ENCODE results near the gene DBN1.

The DBN1 gene

DNA sequence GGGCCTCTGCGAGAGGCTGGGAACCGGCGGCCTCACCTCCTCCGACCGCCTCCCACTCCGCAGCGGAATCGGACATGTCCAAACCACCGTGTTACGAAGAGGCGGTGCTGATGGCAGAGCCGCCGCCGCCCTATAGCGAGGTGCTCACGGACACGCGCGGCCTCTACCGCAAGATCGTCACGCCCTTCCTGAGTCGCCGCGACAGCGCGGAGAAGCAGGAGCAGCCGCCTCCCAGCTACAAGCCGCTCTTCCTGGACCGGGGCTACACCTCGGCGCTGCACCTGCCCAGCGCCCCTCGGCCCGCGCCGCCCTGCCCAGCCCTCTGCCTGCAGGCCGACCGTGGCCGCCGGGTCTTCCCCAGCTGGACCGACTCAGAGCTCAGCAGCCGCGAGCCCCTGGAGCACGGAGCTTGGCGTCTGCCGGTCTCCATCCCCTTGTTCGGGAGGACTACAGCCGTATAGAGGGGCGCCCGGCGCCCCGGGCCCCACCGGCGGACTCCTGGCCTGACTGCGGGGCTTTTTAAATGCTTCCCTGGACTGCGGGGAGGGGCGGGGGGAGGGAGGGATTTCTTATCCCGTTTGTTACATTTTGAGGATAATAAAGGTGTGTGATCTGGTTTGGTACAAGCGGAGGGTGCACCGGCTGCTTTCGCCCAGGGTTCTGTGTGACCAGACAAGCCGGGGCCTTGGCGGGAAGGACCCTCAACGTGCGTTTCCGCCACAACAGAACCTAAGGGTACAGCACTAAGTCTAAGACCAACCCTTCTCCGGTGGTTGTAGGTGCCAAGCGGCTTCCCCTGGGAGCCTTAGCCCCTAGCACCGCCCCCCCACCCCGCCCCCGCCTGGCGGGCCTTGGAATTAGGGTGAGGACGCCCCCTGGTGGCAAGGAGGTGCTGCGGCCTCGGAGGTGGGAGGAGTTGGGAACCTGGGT lies 17.5 kb downstream of the DBN1 start:
- DNase-seq, result peak; percentile 95

DNA sequence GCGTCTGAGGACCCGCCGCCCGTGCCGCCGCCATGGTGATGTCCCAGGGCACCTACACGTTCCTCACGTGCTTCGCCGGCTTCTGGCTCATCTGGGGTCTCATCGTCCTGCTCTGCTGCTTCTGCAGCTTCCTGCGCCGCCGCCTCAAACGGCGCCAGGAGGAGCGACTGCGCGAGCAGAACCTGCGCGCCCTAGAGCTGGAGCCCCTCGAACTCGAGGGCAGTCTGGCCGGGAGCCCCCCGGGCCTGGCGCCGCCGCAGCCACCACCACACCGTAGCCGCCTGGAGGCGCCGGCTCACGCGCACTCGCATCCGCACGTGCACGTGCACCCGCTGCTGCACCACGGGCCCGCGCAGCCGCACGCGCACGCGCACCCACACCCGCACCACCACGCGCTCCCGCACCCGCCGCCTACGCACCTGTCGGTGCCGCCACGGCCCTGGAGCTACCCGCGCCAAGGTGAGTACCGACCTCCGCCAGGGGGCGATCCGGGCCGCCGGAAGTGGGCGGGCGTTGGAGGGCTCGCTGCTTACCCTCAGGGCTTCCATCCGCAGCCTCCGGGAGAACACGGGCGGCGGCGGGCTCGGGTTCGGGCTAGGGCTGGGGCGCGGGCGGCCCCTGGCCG lies 18.3 kb downstream of the DBN1 start:
- peak; percentile 89 for DNase-seq

DNA sequence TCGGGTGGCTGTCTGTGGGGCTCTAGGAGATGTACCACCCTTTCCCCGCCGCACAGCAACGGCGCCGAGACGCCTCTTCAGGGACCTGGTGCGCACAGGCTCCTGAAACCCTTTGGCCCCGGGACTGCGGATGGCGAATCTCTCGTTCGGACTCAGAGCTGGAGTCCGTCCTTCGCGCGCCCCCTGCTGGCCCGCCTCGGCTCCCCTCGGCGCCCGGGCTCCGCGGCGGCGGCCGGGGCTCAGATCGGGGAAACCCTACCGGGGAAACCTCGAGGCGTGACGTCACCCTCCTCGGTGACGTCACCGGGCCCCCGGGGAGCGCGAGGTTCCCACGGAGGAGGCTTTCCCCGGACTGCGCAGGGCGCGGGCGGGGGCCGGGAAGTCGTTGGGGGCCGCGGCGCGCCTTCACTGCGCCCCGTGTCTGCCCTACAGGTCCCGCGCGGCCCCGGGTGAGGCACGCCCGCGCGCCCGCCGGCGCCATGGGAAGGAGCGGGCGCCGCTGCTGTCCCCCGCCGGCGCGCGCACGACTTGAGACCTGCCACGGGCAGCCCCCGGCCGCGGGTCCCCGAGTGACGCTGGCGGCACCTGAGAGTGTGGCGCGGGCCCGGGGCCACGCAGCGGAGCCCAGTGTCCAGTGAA lies 18.9 kb downstream of the DBN1 start:
- peak; percentile 95 for DNase-seq

DNA sequence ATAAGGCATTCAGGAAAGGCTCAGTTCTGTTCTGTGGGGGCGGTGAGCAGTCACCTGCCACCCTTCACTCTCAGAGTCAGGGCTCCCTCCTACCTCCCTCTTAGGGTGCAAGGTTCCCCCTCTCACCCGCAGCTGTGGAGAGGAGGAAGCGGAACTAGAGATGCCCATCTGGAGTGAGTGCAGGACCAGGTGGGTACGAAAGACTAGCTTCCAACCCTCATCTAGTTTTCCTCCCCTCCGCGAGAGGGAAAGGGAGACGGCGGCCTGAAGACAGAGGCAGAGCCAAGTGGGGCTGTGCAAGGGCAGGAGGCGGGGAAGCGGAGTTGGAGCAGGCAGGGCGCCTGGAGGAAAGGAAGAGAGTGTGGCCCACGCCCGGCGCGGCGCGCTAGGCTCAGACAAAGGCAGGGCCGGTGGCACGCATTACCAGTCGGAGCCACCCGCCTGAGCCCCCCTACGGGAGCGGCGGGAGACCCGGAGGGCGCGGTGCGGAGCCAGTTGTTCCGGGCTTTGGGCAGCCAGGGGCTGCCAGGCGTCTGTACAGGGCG lies 19.5 kb downstream of the DBN1 start:
- DNase-seq, result peak; percentile 75

DNA sequence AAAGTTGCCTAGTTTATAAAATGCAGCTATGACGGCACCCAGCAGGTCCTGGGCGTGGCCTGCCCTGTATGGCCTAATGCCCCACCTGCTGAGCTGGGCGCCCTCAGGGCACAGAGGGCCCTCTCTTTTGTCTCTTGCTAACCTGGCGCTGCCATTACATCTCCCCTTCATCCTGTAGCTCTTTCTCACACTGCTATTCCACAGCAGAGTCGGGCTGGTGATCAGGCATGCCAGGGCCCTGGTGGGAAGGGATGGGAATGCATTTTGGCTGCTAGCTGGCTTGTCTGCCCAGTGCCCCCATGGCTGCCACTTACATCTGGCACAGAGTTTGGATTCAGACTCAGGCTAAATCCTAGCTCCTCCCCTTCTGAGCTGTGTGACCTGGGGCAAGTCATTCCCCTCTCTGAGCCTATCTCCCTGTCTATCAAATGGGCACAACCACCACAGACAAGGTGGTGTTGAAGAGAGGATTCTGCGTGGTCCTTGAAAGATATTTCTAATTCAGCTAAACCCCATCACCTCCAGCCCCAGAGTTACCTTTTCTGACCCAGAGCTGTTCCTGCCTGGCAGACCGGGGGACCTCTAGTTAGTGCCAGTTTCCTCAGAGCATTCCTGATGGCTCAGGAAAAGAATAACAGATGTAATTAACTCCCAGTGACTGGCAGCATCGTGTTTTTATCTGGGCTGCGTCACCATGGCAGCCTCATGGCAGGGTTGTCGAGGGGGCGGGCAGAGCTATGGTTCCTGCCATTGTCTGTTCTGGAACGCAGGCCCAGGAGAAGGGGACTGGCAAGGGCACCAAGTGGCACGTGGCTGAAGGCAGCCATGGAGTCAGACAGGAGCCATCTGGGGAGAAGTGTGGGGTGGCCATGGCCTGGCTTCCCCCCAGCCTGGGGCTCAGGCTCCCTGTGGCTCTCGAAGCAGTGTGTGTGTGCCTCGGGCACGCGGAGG lies 20.5 kb downstream of the DBN1 start:
- DNase-seq, result no peak

DNA sequence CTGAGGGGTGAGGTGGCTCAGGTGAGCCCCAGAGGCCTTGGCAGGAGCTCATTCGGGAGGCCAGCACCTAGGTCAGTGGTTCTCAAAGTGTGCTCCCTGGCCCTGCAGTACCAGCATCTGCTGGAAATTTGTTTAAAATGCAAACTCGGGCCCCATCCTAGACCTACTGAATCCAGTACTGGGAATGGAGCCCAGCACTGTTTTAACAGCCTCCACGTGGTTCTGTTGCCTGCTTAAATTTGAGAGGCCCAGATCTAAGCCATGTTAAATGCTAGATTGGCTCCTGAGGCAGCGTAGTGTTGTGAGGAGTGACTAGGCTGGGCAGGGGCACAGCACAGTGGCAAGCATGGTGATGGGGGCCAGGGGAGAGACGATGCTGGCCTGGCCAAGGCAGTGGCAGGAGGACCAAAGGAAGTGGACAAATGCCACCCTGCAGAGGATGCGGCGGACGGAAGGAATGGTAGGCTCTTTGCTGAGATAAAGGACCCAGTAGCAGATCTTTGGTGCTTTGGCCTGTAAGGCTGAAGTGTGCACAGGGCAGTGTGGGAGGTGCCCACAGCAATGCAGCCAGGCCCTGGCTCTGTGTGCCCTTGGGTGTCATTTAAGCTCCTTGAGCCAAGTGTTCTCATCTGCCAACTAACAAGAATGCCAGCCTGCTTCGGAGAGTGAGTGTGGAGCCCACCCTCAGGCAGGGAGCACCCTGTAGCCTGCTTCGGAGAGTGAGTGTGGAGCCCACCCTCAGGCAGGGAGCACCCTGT lies 22.6 kb downstream of the DBN1 start:
- DNase-seq, result no peak

DNA sequence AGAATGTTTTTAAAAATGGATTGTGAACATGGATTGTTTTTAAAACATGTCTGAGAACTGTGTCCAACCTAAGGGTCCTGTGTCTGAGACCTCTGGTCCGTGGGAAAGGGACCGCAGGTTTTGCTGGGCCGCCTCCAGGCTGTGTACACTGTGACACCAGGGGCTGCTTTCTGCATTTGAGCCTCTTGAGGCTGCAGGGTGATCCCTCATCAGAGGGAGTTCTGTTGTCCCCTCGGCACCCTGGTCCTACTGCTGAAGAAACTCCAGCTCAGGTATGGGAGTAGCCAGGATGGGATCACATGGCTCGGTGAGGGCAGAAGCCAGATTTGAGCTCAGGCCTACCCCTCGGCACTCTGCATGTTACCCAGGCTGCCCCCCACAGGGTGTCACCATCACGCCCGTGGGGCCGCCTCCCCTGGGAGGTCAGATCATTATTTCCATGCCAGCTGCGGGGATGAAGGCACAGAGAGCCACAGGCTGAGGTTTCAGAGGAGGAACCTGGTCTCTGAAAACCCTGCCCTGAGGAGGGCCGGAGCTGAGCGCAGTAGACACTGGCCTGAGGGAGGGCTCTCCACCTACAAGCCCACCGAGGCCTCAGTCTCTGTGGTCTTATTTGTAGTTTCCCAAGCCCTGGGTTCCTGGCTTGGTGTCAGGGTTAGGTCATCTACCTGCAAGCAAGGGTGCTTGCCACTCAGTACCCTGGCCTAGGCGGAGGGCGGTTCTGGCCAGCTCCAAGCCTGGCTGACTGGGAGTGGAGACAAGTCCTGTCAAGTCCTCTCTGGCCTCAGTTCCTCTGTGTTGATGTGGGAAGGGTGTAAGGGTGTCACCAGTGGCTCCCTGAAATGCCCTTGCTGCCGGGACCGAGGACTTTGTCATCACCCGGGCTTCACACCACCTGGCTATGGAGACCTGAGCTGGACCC lies 24.0 kb downstream of the DBN1 start:
- DNase-seq, result no peak

DNA sequence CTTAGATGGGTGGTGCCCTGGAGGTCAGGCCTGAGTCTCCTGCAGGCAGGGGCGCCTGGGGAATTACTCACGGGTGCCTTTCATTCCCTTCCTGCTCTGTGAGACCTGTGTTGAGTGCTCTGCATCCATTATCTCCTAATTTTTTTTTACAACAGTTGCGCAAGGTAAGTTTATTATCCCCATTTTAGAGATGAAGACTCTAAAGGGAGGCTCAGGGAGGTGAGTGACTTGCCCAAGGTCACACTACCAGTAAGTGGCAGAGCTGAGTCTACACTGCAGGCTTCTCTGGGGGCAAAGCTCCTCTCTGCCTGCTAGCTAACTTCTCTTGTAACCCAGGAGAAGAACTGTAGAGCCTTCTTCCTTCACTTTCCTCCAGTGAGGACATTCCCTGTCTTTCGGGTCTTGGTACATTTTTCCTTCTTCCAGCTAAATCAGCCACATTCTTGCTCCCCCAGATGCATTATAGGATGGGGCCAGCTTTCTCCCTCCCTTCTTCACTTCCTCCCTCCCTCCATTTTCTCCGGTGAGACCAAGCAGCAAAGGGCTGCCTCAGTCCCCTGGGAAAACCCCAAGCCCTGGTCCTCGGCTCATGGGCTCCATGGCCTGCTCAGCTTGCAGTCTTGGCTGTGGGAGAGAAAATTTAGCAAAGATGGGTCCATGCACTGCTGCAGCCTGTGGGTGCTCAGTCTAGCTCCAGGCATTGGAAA lies 25.0 kb downstream of the DBN1 start:
- DNase-seq, result no peak

DNA sequence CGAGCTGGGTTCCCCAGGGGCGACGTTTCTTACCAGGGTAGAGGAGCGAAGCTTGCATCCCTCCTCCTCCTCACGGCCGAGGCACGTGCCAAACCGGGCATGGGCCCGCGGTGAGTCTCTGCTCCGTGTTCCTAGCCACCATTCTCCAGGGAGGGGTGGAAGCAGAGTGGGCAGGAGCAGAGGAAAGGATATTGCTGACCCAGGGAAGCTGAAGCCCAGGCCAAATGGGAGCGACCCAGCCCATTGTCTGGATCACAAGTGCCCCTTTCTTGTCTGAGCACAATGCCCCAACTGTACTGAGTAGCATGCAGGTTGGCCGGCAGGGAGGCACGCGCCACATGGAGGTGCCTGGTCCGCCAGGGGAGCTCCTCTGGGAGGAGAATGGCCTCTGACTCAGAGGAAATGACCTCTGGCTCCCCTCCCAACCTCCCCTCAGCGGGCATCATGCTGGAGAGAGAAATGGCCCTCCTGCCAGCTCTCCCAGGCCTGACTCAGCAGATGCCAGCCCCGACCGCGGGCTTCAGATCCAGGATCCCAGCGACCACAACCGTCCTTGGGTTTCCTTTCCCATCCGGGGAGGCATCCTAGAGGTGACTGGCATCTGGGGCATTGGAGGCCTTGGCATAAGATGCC lies 25.7 kb downstream of the DBN1 start:
- DNase-seq, result no peak

DNA sequence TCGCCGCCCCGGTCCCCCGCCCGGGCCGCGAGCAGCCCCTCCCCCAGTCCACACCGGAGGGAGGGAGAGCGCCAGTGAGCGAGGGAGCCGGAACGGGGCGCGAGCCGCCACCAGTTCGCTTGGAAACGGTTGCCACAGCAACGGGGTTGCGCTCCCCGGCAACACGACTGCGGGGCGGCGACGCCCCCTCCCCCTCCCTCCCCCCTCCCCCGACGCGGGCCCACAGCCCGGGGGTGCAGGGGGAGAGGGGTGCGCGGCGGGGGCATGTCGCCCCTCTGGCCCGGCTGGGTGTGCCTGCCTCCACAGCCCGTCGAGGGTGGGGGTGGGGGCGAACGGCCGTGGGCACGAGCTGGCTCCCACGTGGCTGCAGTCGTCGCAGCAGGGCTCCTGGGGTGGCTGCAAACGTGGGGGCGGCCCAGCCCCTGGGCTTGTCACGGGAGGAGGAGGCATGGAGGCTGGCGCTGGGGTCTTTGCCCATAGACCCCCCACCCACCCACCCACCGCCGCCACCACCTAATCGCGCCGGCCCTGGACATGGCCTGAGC lies 26.3 kb downstream of the DBN1 start:
- peak; percentile 73 for DNase-seq

DNA sequence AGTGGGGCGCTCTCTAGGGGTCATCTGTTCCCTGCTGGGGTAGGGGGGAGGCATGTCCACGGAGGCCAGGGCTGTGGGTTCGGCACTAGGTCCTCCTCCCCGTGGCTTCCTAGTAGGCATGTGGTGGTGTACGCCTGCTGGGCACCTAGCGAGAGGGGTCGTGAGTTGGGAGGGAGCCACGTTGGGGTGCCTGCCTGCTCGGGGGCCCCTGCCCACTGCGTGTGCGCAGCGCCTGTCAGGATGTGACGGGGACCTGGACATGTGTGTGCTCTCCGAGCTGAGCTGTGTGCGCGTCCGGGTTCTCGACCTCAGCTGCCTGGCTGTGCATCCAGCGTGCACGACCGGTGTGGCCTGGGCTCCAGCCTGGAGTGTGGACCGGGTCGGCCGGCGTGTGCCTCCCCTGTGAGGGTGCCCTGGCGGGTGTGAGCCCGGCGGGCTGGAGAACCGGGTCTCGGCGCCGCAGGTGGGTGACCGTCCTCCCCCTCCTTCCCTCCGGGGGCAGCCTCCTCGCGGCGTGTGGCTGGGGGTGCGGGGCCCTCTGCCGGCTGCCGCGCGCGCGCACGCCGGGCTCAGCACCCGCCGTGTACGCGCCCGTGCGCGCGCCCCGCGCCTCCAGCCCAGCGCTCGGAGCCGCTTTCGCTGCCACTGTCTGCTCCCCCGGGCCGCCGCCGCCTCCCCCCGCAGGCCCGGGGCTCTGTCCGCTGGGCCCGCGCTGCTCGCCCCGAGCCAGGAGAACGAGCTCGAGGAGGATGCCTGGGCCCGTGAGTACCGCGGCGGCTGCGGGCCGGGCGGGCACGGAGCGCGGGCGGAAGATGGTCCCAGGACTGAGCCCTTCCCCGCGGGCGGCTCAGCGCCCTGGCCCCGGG lies 27.0 kb downstream of the DBN1 start, which contains the start of gene PRR7:
PRR7 (plus strand) TSS at position 615 of the 866 bp plus-strand sequence. CDS start 8,254 bp downstream, outside the sequence.
- DNase-seq, result peak; percentile 83

DNA sequence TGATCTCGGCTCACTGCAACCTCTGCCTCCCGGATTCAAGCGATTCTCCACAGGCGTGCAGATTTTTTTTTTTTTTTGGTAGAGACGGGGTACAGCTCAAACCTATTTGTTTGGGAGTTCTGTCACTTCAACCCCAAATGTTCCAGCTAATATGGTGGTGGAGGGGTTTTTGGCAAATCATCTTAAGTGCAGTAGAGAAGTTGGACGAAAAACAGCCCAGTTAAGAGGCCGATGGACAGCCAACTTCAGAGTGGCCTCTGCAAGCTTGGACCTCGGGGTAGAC lies 27.6 kb downstream of the DBN1 start:
- no peak for DNase-seq

DNA sequence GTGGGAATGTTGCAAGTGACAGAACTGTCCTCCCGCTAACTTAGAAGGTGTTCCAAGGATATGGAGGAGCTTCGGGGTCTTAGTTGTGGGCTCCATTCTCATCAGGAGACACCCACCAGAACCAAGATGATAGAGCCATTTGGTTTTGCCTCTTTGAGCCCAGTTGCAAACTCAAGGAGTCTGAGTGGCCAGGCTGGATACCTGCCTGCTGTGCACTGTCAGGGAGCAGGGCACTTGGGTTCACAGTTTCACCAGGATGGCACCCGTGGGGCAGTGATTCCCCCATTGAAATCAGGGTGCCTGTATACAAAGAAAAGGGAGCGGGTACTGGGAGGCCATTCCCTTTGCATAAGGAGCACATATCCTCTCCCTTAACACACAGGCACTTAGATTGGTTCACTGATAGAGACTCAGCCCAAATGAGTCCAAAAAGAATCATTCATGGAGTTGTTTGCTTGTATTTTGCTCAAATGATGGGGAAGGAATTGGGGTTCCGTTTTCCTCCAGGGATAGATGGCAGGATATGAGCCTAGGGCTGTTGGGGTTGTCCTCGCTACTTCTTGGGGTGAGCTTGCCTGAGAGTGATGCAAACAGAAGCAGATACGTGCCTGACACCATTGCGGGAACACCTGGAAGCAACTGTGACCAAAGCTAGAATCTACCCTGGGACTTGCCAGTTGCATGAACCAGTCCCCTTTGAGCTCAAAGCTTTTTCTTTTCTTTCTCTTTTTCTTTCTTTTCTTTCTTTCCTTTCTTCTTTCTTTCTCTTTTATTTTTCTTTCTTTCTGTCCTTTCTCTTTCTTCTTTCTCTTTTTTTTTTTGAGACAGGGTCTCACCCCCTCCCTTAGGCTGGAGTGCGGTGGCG lies 28.1 kb downstream of the DBN1 start:
- DNase-seq, result no peak

DNA sequence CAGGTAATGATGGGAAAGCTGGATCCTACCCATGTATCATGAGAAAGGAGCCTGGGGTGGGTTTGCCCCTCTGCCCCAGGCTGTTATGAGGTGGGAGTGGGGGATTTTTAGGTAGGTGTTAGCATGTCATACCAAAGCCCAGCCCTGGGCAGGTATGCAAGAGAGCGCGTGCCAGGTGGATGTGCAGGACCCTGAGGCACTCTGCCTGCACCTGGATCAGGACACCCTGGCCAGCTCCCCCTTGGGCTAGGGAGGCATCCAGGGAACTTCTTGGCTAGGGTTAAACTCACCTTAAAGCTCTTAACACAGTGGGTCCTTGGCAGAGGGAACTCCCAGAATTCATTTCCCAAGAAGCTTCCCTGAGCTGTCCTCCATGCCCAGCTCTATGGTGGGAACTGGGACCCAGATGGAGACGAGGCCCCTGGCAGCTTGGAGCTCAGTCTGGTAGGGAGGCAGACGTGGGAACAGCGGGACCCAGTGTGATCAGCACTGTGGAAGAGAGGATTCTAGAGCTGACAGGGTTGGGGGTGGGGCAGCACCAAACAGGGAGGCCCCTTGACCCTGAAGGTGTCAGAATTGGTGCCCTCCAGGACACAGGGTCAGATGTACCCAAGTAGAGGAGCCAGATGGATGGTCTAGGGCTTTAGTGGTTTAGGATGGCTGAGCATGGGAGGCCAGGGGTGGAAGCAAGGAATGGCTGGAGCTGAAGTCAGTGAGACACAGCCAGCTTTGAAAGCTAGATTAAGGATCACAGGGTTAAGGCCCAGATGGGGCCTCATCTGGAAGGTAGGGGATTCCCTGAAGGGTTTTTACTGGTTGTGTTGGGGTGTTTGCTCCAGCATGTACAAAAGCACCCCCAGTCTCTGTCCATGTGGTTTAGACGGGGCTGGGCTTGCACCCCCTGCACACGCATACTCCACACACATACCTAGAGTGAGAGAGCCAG lies 29.1 kb downstream of the DBN1 start:
- DNase-seq, result no peak

DNA sequence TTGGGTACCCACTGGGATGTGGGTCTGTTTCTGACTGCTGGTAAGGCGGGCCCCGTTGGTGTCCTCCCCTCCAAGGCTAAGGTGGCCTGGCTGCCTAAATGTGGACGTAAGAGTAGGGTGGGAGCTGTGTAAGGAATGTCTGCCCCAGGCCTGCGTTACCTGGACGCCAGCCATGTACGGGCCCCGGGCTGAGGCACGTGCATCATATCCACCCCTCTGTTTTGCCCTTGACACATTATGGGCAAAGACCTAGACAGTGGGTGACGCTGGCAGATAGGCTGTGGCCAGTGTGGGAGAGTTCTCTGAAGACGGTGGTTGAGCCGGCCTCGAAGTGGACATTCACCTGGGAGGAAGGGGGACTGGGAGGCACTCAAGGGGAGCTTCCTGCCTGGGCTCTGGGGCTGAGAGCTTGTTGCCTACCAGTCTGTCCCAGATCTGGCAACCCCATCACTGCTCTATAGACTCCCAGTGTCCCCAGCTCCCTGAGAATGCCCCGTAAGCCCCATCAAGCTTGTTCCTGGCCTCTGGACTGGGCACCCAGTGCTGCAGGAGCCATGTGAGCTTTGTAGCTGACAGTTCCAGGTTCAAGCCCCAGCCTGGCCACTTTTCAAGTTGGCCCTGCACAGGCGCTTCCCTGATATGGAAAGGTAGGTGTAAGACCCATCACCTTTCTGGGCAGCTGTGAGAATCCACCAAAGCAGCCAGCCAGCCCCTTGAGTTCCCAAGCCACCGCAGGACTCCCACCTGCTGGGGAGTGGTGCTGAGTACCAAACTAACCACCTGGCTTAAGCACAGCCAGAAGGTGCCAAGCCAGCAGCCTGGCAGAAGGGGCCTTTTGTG lies 30.1 kb downstream of the DBN1 start:
- DNase-seq, result no peak

All from right forelimb (tissue), 1 donor.